Panc1 (cell line): ENCODE results near the gene SCRN1. TPM values are rescaled to one million over a fixed set of nuclear protein-coding genes. Genes with fewer than 3 reads are reported as not detected.

Experiments used
- ATAC-seq: fragments of 200-7000 bp; cut with Tn5 transposase; 2 replicates; pipeline ENCODE4 v1.9.1; 2020; ENCODE audit warnings: mild to moderate bottlenecking, moderate library complexity
- BruUV-seq: library from RNA; stranded (reverse); fragments of 400-500 nt; replicated peaks from 2 replicates; lab custom pipeline; 2021; lab: Mats Ljungman, UMichigan
- CTCF ChIA-PET: fragments of 300-600 bp; sonication (Branson Sonifier 250); formaldehyde crosslinking; loops from one replicate; lab custom pipeline; 2022; ENCODE audit warnings: antibody characterized with exemption; lab: Charles Lee
- POLR2A ChIA-PET: fragments of 300-600 bp; sonication (Branson Sonifier 250); formaldehyde crosslinking; loops from one replicate; lab custom pipeline; 2022; ENCODE audit warnings: antibody characterized with exemption; lab: Charles Lee
- DNase-seq: peaks from one replicate; pipeline ENCODE4 v3.0.0-alpha.2; 2010; ENCODE audit warnings: low read depth, low spot score
- H3K27ac ChIP-seq: 2 replicates; pipeline ENCODE4 v1.5.1; 2011; ENCODE audit warnings: mild to moderate bottlenecking, low read length, inconsistent platforms
- H3K27me3 ChIP-seq: fragments of 200-500 bp; sonication (Bioruptor generic); 2 replicates; pipeline ENCODE4 v1.6.0; 2014; ENCODE audit warnings: low read length, inconsistent platforms; ENCODE audit not compliant: control insufficient read depth, insufficient read depth
- H3K36me3 ChIP-seq: fragments of 200-500 bp; sonication (Bioruptor generic); 2 replicates; pipeline ENCODE4 v1.5.1; 2014; ENCODE audit warnings: inconsistent platforms, mild to moderate bottlenecking, low read length, moderate library complexity; ENCODE audit not compliant: control insufficient read depth, insufficient read depth
- H3K4me1 ChIP-seq: 2 replicates; pipeline ENCODE4 v1.5.1; 2011; ENCODE audit warnings: inconsistent platforms, mild to moderate bottlenecking, low read length, moderate library complexity; ENCODE audit not compliant: control insufficient read depth, insufficient read depth
- H3K4me3 ChIP-seq, 2 experiments: 2 replicates each; pipeline ENCODE4 v1.5.1; 2011 to 2012; ENCODE audit warnings: low read depth in 2 of 2, low read length in 2 of 2, mild to moderate bottlenecking in 2 of 2, inconsistent platforms in 1 of 2, moderate library complexity in 1 of 2
- H3K9me3 ChIP-seq: fragments of 200-500 bp; sonication (Bioruptor generic); 2 replicates; pipeline ENCODE4 v1.5.1; 2014; ENCODE audit warnings: low read depth, mild to moderate bottlenecking, inconsistent platforms, low read length, moderate library complexity; ENCODE audit not compliant: control insufficient read depth, insufficient read depth
- POLR2AphosphoS5 ChIP-seq: IDR thresholded peaks from 2 replicates; pipeline ENCODE4 v1.6.1; 2012; ENCODE audit warnings: mild to moderate bottlenecking, low read depth, low read length, moderate library complexity
- SIN3A ChIP-seq: IDR thresholded peaks from 2 replicates; pipeline ENCODE4 v1.6.1; 2012; ENCODE audit warnings: low read depth, mild to moderate bottlenecking, low read length, moderate library complexity, borderline replicate concordance; ENCODE audit not compliant: insufficient read depth
- TCF7L2 ChIP-seq: IDR thresholded peaks from 2 replicates; pipeline ENCODE4 v1.6.1; 2011; ENCODE audit warnings: mild to moderate bottlenecking, low read depth, low read length, inconsistent platforms
- in situ Hi-C: cut with HindIII; loops from 2 replicates; pipeline ENCODE4 v1.10.0; 2016; ENCODE audit warnings: low sequenced_read_pairs, low pct_unique_long_range_greater_than_20kb
- intact Hi-C: fragments of 100-400 bp; cut with micrococcal nuclease; formaldehyde crosslinking; loops from one replicate; pipeline ENCODE4 v1.10.0; 2022; ENCODE audit not compliant: unreplicated experiment
- total RNA-seq: library from RNA; stranded (reverse); gene quantifications from one replicate; pipeline ENCODE4 v1.2.1, GENCODE V29; 2021; ENCODE audit not compliant: unreplicated experiment
- TF ChIP-seq, protein P1 (sequence below), 2 experiments: IDR thresholded peaks; 2 replicates each; pipeline ENCODE4 v1.6.1; 2011 to 2012; ENCODE audit warnings: low read depth in 2 of 2, control low read depth in 1 of 2, low read length in 1 of 2, mild to moderate bottlenecking in 1 of 2, moderate library complexity in 1 of 2; ENCODE audit not compliant: insufficient read depth in 1 of 2
- TF ChIP-seq, protein P2 (sequence below): fragments of 450-650 bp; IDR thresholded peaks from 2 replicates; pipeline ENCODE4 v1.5.1; 2017; ENCODE audit warnings: mild to moderate bottlenecking

SCRN1 gene
- total RNA-seq, 1 experiment from 2014 or later: 189 TPM

- Histone ChIP-seq H3K4me1 (no peaks in the 10 kb centered on the region), H3K27me3 (no peaks in the 10 kb centered on the region), H3K36me3 (peaks cover 28% of the 10 kb centered on the region), H3K9me3 (no peaks in the 10 kb centered on the region), H3K27ac (no peak overlapping the region), H3K4me3 (no peak overlapping the region)
- in situ Hi-C loops (no loop called here), intact Hi-C loops (no loop called here)
- POLR2A ChIA-PET: no interaction called here
- ATAC-seq: peak; percentile 69; the same call in 1 of the 2 replicates
- no TSS peak for BruUV-seq
- CTCF ChIA-PET: no interaction called here
- DNase-seq: no peak
- TF ChIP-seq, protein P1, sequence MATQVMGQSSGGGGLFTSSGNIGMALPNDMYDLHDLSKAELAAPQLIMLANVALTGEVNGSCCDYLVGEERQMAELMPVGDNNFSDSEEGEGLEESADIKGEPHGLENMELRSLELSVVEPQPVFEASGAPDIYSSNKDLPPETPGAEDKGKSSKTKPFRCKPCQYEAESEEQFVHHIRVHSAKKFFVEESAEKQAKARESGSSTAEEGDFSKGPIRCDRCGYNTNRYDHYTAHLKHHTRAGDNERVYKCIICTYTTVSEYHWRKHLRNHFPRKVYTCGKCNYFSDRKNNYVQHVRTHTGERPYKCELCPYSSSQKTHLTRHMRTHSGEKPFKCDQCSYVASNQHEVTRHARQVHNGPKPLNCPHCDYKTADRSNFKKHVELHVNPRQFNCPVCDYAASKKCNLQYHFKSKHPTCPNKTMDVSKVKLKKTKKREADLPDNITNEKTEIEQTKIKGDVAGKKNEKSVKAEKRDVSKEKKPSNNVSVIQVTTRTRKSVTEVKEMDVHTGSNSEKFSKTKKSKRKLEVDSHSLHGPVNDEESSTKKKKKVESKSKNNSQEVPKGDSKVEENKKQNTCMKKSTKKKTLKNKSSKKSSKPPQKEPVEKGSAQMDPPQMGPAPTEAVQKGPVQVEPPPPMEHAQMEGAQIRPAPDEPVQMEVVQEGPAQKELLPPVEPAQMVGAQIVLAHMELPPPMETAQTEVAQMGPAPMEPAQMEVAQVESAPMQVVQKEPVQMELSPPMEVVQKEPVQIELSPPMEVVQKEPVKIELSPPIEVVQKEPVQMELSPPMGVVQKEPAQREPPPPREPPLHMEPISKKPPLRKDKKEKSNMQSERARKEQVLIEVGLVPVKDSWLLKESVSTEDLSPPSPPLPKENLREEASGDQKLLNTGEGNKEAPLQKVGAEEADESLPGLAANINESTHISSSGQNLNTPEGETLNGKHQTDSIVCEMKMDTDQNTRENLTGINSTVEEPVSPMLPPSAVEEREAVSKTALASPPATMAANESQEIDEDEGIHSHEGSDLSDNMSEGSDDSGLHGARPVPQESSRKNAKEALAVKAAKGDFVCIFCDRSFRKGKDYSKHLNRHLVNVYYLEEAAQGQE (IDR thresholded peaks at IDR 0.05; ENCODE audit: insufficient read depth in 1 of 2, low read depth in 2 of 2, low read length in 1 of 2): no peak
- TF ChIP-seq TCF7L2: no peak
- no peak for TF ChIP-seq SIN3A
- TF ChIP-seq POLR2AphosphoS5: no peak
- TF ChIP-seq, protein P2, sequence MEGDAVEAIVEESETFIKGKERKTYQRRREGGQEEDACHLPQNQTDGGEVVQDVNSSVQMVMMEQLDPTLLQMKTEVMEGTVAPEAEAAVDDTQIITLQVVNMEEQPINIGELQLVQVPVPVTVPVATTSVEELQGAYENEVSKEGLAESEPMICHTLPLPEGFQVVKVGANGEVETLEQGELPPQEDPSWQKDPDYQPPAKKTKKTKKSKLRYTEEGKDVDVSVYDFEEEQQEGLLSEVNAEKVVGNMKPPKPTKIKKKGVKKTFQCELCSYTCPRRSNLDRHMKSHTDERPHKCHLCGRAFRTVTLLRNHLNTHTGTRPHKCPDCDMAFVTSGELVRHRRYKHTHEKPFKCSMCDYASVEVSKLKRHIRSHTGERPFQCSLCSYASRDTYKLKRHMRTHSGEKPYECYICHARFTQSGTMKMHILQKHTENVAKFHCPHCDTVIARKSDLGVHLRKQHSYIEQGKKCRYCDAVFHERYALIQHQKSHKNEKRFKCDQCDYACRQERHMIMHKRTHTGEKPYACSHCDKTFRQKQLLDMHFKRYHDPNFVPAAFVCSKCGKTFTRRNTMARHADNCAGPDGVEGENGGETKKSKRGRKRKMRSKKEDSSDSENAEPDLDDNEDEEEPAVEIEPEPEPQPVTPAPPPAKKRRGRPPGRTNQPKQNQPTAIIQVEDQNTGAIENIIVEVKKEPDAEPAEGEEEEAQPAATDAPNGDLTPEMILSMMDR: no peak
Observed at GRCh38 chr7:29937132-29937531, 52.5 kb downstream of the SCRN1 start.

DNA sequence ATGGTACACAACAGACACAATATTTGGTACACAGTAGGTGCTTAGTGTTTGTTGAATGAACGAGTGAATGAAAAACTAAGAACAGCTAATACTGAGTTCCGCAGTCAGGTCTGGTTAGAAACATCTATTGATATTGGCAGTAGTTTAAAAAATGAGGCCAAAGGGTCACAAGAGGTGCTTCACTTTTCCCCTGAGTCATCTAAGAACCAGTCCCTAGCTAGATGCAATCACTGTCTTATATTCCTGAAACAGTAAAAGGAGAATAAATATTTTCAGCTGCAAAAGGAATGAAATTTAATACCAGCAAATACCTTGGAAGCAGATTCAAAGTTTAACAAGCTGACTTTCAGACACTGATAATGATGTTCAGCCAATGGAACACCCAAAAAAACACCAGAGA, 54.5 kb downstream of the SCRN1 start:
- Histone ChIP-seq H3K36me3 (peaks cover 22% of the 10 kb centered on the region), H3K27ac (no peak overlapping the region), H3K4me3 (no peak overlapping the region), H3K4me1 (no peaks in the 10 kb centered on the region), H3K9me3 (no peaks in the 10 kb centered on the region), H3K27me3 (no peaks in the 10 kb centered on the region)
- ChIA-PET CTCF (no interaction called here), POLR2A (no interaction called here)
- in situ Hi-C loops: no loop called here
- DNase-seq: no peak
- TF ChIP-seq, protein P1 (IDR thresholded peaks at IDR 0.05; ENCODE audit: insufficient read depth in 1 of 2, low read depth in 2 of 2, low read length in 1 of 2): no peak
- no peak for TF ChIP-seq SIN3A
- no peak for TF ChIP-seq TCF7L2
- TF ChIP-seq POLR2AphosphoS5: no peak
- TF ChIP-seq, protein P2: no peak
- BruUV-seq: no TSS peak
- intact Hi-C loops: no loop called here
- no peak for ATAC-seq
